Tibial artery (tissue), 4 donors: Measurements from ENCODE around the gene NOXO1.

Experiments
- DNase-seq, 2 donors: peaks; one replicate each; pipeline ENCODE4 v3.0.0-alpha.2; 2019
- H3K27ac ChIP-seq, 2 donors: fragments of 200-600 bp; sonication (generic) in 1 of 2; 1 replicate in 1 of 2; 2 replicates in 1 of 2; pipeline ENCODE4 v1.5.1; 2018 to 2019; ENCODE audit warnings: mild to moderate bottlenecking in 1 of 2
- H3K27me3 ChIP-seq, 2 donors: fragments of 200-600 bp; sonication (generic) in 1 of 2; one replicate each; pipeline versions ENCODE4 v1.5.1 to v1.6.0; 2016 to 2019
- H3K36me3 ChIP-seq, 3 donors: fragments of 200-600 bp; sonication (generic) in 2 of 3; one replicate each; pipeline ENCODE4 v1.5.1; 2016 to 2019; ENCODE audit warnings: mild to moderate bottlenecking in 2 of 3
- H3K4me1 ChIP-seq, 4 donors: fragments of 200-600 bp; sonication (generic) in 2 of 4; 1 replicate in 3 of 4; 2 replicates in 1 of 4; pipeline ENCODE4 v1.5.1; 2016 to 2019
- H3K4me3 ChIP-seq, 2 donors: fragments of 200-600 bp; sonication (generic) in 1 of 2; 1 replicate in 1 of 2; 2 replicates in 1 of 2; pipeline ENCODE4 v1.5.1; 2018 to 2019; ENCODE audit warnings: mild to moderate bottlenecking in 2 of 2
- H3K9me3 ChIP-seq, 3 donors: fragments of 200-600 bp; sonication (generic) in 1 of 3; one replicate each; pipeline ENCODE4 v1.5.1; 2016 to 2019
- intact Hi-C: fragments of 100-400 bp; cut with DNase I; formaldehyde crosslinking; loops from one replicate; pipeline ENCODE4 v1.15.0; 2023; ENCODE audit warnings: low total_unique reads
- TF ChIP-seq, protein P1 (sequence below), 2 experiments: fragments of 200-600 bp in 1 of 2; fragments of 450-650 bp in 1 of 2; IDR thresholded peaks; one replicate each; pipeline ENCODE4 v1.5.1; 2017 to 2019; ENCODE audit warnings: antibody characterized with exemption in 2 of 2, mild to moderate bottlenecking in 1 of 2, moderate library complexity in 1 of 2

NOXO1 gene

DNA sequence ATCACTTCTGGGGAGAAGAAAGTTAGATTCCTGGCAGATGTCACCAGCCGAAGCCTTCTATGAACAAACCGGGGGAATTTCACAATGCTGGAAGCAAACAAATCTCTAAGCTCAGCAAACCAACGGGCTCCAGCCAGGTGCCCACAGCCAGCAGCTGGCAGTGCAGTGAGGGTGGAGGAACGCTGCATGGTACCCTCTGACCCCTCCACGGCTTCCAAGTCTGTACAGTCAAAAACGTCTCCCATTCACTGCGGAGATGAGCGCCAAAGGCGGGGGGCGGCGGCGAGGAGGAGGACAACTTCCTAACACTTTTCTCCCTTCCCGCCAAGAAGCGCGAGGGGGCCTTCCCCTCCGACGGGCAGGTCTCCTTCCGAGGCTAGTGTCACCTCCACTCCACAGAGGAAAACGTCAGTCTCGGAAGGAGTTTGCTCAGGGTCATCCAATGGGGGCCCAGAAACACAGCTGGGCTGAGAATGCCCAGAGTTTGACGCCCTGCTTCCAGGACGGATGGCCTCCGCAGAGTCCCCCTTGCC lies 27.4 kb upstream of the NOXO1 start:
- peaks cover 0 to 6% (median 0%) of the 10 kb centered on the region in 3 donors for H3K36me3 ChIP-seq
- no peak for DNase-seq

GRCh38 chr16:2008009-2008526 lies 26.8 kb upstream of the NOXO1 start:
- H3K27ac ChIP-seq = no peak overlapping the region

More for the DNA sequence above, 27.4 kb upstream of the NOXO1 start:
- no peaks in the 10 kb centered on the region for H3K9me3 ChIP-seq
- peaks cover 0 to 60% (median 58%) of the 10 kb centered on the region in 4 donors for H3K4me1 ChIP-seq
- H3K4me3 ChIP-seq = peak overlapping the region; percentile 90 to 99
- no peaks in the 10 kb centered on the region for H3K27me3 ChIP-seq
- intact Hi-C loops = no loop called here
- TF ChIP-seq, protein P1, sequence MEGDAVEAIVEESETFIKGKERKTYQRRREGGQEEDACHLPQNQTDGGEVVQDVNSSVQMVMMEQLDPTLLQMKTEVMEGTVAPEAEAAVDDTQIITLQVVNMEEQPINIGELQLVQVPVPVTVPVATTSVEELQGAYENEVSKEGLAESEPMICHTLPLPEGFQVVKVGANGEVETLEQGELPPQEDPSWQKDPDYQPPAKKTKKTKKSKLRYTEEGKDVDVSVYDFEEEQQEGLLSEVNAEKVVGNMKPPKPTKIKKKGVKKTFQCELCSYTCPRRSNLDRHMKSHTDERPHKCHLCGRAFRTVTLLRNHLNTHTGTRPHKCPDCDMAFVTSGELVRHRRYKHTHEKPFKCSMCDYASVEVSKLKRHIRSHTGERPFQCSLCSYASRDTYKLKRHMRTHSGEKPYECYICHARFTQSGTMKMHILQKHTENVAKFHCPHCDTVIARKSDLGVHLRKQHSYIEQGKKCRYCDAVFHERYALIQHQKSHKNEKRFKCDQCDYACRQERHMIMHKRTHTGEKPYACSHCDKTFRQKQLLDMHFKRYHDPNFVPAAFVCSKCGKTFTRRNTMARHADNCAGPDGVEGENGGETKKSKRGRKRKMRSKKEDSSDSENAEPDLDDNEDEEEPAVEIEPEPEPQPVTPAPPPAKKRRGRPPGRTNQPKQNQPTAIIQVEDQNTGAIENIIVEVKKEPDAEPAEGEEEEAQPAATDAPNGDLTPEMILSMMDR (IDR thresholded peaks at IDR 0.05) = no peak
- peak overlapping the region; percentile 76 to 84 for H3K27ac ChIP-seq

GRCh38 chr16:2007081-2007836 lies 26.0 kb upstream of the NOXO1 start:
- no peak for DNase-seq
- H3K4me3 ChIP-seq = peak overlapping the region in 1 of 2 donors; percentile 90
- peaks cover 0 to 62% (median 59%) of the 10 kb centered on the region in 4 donors for H3K4me1 ChIP-seq
- no peak overlapping the region for H3K27ac ChIP-seq
- no peaks in the 10 kb centered on the region for H3K27me3 ChIP-seq
- peaks cover 12 to 21% (median 13%) of the 10 kb centered on the region in 3 donors for H3K36me3 ChIP-seq
- intact Hi-C loops = no loop called here
- H3K9me3 ChIP-seq = no peaks in the 10 kb centered on the region
- TF ChIP-seq, protein P1 (IDR thresholded peaks at IDR 0.05) = no peak

More at GRCh38 chr16:2008009-2008526, 26.8 kb upstream of the NOXO1 start:
- TF ChIP-seq, protein P1 (IDR thresholded peaks at IDR 0.05) = no peak
- Histone ChIP-seq H3K36me3 (peaks cover 4 to 13% (median 5%) of the 10 kb centered on the region in 3 donors), H3K4me3 (peak overlapping the region; percentile 90 to 99), H3K9me3 (no peaks in the 10 kb centered on the region), H3K4me1 (peaks cover 0 to 62% (median 59%) of the 10 kb centered on the region in 4 donors), H3K27me3 (no peaks in the 10 kb centered on the region)
- intact Hi-C loops = no loop called here
- no peak for DNase-seq

DNA sequence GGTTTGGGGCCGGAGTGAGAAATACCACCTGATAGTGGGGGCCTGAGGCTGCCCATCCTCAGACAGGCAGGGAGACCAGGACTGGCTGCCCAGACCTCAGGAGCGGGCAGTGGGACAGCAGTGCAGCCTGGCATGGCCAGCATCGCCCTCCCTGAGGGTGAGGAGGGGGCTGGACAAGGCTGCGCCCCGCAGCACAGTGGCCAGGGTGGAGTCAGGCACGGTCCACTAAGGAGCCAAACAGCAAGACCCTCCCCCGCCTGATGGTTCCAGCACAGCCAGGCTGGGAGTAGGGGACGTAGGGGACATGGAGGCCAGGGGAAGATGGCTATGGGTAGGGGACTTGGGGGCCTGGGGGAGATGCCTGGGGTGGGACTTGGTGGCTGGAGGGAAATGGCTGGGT lies 25.0 kb upstream of the NOXO1 start:
- Histone ChIP-seq H3K27ac (no peak overlapping the region), H3K4me3 (no peak overlapping the region), H3K9me3 (no peaks in the 10 kb centered on the region), H3K4me1 (peaks cover 0 to 62% (median 59%) of the 10 kb centered on the region in 4 donors), H3K36me3 (peaks cover 22 to 30% (median 23%) of the 10 kb centered on the region in 3 donors), H3K27me3 (no peaks in the 10 kb centered on the region)
- DNase-seq = no peak
- TF ChIP-seq, protein P1 (IDR thresholded peaks at IDR 0.05) = no peak
- intact Hi-C loops = no loop called here

- Histone ChIP-seq H3K36me3 (peaks cover 27 to 37% (median 29%) of the 10 kb centered on the region in 3 donors), H3K4me1 (peaks cover 0 to 62% (median 59%) of the 10 kb centered on the region in 4 donors), H3K9me3 (no peaks in the 10 kb centered on the region), H3K27ac (no peak overlapping the region), H3K27me3 (no peaks in the 10 kb centered on the region), H3K4me3 (no peak overlapping the region)
- TF ChIP-seq, protein P1 (IDR thresholded peaks at IDR 0.05) = no peak
- intact Hi-C loops = no loop called here
- DNase-seq = no peak
Measured at GRCh38 chr16:2005646-2006045, 24.4 kb upstream of the NOXO1 start.
